Activated naive CD4-positive, alpha-beta T cell treated with anti-CD3 and anti-CD28 coated beads, Interleukin-2, amount 50 U/mL, for 24 hours (primary cell): ENCODE measurements around the gene CHL1.

Source experiments
- H3K27ac Mint-ChIP-seq: one replicate; pipeline ENCODE4 v1.8.0; 2021; ENCODE audit warnings: mild to moderate bottlenecking, mixed read lengths
- H3K27me3 Mint-ChIP-seq: one replicate; pipeline ENCODE4 v1.8.0; 2021; ENCODE audit warnings: mixed read lengths
- H3K36me3 Mint-ChIP-seq: one replicate; pipeline ENCODE4 v1.8.0; 2021; ENCODE audit warnings: mixed read lengths
- H3K4me1 Mint-ChIP-seq: one replicate; pipeline ENCODE4 v1.8.0; 2021; ENCODE audit warnings: mixed read lengths
- H3K4me3 Mint-ChIP-seq: one replicate; pipeline ENCODE4 v1.8.0; 2021; ENCODE audit warnings: mild to moderate bottlenecking, mixed read lengths
- H3K9me3 Mint-ChIP-seq: one replicate; pipeline ENCODE4 v1.8.0; 2021; ENCODE audit warnings: mixed read lengths

The CHL1 gene

DNA sequence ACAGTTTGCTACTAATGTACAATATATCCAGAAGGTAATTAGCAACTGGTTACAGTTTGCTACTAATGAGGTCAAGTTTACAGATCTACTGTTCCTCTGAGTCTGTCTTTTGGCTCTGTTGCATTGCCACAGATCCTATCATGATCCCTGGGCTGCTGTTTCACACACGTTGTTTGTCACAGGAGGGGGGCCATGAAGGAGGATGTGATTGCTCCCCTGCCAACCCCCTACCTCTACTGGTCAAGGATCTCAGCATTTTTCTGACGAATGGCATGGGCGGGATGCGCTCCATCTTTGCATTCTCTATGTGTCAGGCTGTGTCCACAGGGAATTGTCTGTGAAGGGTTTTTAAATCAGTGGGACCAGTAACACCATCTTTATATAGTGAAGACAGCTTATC lies 91.9 kb downstream of the CHL1 start:
- H3K4me1 Mint-ChIP-seq, result no peaks in the 10 kb centered on the region
- no peak overlapping the region for H3K4me3 Mint-ChIP-seq
- peaks cover 2% of the 10 kb centered on the region for H3K27me3 Mint-ChIP-seq
- H3K27ac Mint-ChIP-seq, result no peak overlapping the region
- H3K36me3 Mint-ChIP-seq, result no peaks in the 10 kb centered on the region
- H3K9me3 Mint-ChIP-seq, result peaks cover 11% of the 10 kb centered on the region

DNA sequence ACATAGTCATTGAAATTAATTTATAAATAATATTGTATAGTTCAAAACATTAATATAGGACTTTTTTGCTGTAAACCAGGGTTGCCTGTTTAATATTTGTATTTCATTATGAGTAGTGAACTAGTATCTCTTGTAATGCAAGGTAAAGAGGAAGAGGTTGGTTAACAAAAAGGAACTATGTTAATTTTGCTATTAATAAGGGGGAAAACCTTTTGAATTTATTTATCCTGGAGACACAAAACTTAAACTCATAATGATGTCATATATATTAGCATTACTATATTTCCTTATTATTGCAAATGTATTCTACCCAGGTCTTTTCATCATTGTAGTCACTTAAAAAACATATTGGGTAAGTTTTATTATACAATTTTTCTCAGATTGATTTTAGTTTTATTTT lies 94.5 kb downstream of the CHL1 start:
- Mint-ChIP-seq H3K4me3 (no peak overlapping the region), H3K27ac (no peak overlapping the region), H3K4me1 (no peaks in the 10 kb centered on the region), H3K27me3 (peaks cover 1% of the 10 kb centered on the region), H3K9me3 (peaks cover 4% of the 10 kb centered on the region), H3K36me3 (no peaks in the 10 kb centered on the region)

DNA sequence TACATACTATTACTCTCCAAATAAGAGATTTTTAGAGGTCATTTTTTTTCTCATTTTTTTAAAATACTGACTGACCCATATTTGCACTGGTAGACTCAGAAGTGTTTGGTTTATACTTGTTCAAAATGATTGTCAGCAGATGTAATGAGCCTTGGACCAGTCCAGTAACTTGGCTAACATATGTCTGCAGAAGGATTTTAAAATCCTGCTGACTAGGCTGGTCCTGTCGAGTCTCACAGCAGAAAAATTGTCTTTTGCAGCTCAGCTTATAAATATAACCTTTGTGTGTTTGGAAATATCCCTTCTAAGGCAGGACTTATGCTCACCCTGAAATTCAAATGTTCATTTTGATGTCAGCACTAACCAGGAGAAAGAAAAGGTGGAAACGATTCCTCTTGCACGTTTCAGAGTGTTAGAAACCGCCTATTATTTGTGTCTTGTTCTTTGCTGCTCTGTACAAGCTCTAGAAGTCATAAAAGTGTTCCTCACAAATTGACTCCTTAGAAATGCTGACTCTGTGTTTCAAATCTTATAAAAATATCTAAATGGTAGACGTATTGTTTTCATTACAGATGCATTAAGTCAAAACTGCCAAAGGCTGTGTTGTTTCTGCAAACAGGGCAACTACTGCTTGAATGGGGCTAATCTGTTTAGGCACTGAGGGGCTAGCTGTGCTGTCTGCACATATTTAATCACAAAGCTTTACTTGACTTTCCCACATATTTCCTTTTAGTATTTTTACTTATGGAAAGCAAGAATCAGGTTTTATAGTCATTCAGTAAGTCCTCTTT lies 95.3 kb downstream of the CHL1 start:
- Mint-ChIP-seq H3K4me1 (no peaks in the 10 kb centered on the region), H3K4me3 (no peak overlapping the region), H3K27me3 (peaks cover 1% of the 10 kb centered on the region)

DNA sequence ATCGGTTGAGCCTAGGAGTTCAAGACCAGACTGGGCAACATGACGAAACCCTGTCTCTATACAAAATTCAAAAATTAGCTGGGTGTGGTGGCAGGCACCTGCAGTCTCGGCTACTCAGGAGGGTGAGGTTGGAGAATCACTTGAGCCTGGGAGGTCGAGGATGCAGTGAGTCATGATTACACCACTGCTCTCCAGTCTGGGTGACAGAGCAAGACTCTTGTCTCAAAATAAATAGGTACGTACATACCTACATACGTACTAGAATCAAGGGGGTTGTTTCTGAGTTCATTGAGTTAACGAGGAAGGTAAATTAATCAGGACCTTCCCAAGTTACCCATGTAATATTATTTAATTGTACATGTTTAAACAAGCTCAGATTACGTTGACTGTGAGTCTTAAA lies 97.5 kb downstream of the CHL1 start:
- Mint-ChIP-seq H3K27ac (no peak overlapping the region), H3K27me3 (peaks cover 1% of the 10 kb centered on the region)

More for the DNA sequence above, 95.3 kb downstream of the CHL1 start:
- Mint-ChIP-seq H3K27ac (no peak overlapping the region), H3K9me3 (peaks cover 9% of the 10 kb centered on the region), H3K36me3 (no peaks in the 10 kb centered on the region)

DNA sequence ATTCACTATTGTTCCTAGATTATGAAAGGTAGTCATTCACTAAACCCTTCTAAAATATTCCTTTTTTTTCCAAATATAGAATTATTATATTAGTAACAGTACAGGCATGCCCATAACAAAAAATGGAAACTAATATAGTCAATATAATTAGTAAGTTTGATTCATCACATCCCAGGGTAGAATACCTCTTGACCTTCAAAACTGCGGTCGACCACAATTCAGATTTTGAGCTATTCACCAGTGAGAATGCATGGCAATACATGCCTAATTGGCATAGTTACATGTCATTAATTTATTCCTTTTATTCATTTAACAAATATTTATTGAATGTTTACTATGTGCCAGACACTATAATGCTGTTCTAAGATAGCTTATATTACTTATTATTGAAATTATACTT lies 98.0 kb downstream of the CHL1 start:
- H3K4me1 Mint-ChIP-seq, result no peaks in the 10 kb centered on the region

More for the DNA sequence above, 97.5 kb downstream of the CHL1 start:
- Mint-ChIP-seq H3K9me3 (peaks cover 10% of the 10 kb centered on the region), H3K4me1 (no peaks in the 10 kb centered on the region), H3K36me3 (no peaks in the 10 kb centered on the region), H3K4me3 (no peak overlapping the region)

DNA sequence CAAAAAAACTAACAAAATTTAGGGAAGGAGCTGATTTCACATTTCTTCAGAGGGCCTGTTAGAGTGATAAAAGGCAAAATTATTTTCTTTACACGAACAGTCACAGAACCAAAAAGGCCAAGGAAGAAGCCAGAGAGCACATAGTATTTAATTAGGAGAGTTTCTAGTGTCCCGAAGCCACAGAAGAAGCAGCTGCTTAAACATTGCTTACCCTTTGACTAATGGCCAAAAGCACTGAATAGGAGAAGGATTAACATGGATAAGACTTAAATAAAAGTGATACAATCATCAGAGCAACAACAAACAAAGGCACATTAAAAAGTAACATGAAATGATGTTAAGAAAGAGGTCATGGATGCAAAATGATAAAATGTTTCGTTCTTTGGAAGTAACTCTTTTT lies 98.6 kb downstream of the CHL1 start:
- Mint-ChIP-seq H3K27ac (no peak overlapping the region), H3K4me3 (no peak overlapping the region), H3K27me3 (peaks cover 1% of the 10 kb centered on the region), H3K4me1 (no peaks in the 10 kb centered on the region), H3K9me3 (peaks cover 10% of the 10 kb centered on the region), H3K36me3 (no peaks in the 10 kb centered on the region)

More for the DNA sequence above, 98.0 kb downstream of the CHL1 start:
- no peak overlapping the region for H3K27ac Mint-ChIP-seq
- peaks cover 1% of the 10 kb centered on the region for H3K27me3 Mint-ChIP-seq
- no peak overlapping the region for H3K4me3 Mint-ChIP-seq
- peaks cover 10% of the 10 kb centered on the region for H3K9me3 Mint-ChIP-seq
- no peaks in the 10 kb centered on the region for H3K36me3 Mint-ChIP-seq

DNA sequence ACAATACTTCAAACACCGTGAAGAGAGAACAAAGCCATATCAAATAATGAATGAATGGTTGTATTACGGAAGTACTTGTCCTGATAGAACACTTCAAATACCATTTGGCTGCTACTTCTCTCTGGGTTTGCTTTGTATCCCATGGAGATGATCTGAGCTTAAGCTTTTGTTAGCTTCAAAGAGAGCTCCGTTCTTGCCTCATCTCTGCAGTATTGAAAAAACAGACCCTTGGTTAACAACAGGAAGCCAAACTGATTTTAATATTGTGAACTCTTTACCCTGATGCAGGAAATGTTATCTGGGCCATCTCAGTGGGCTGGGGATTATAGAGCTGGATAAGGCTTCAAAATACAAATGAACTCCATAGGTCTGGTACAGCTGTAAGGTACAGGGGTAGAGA lies 101.0 kb downstream of the CHL1 start:
- Mint-ChIP-seq H3K4me1 (no peaks in the 10 kb centered on the region), H3K27me3 (peaks cover 1% of the 10 kb centered on the region), H3K27ac (no peak overlapping the region), H3K36me3 (no peaks in the 10 kb centered on the region), H3K4me3 (no peak overlapping the region), H3K9me3 (peaks cover 10% of the 10 kb centered on the region)

DNA sequence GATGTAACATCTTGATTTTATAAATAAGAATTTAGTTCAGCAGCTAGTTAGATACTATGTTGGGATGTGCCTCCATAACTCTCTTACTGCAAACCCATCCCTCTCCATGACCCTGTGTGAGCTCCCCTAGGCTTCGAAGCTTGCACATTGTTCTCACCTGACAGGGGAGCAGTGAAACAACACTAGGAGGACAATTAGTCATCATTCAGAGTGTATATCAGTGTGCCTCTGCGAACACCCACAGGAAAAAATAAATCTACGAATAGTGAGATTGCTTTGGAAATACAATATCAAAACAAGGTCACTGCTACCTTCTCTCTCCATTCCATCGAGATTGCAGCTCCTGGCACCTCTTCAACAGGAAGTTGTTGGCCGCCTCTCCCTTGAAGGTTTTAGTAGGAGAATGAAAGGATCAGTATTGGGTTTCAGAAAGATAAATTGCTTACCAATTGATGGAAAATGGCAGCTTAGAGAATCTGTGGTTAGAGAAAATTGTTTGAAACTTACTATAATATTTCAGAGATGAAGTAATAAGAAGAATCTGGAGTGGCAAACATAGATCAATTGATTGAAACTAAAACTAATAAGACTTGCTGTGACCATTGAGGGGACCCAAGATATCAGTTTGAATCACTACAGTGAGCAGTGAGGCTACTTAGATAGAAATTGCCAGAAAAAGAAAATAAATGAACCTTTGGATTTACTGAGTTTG lies 103.2 kb downstream of the CHL1 start:
- Mint-ChIP-seq H3K4me3 (no peak overlapping the region), H3K36me3 (no peaks in the 10 kb centered on the region), H3K9me3 (peaks cover 6% of the 10 kb centered on the region), H3K4me1 (no peaks in the 10 kb centered on the region), H3K27ac (no peak overlapping the region), H3K27me3 (peaks cover 1% of the 10 kb centered on the region)

DNA sequence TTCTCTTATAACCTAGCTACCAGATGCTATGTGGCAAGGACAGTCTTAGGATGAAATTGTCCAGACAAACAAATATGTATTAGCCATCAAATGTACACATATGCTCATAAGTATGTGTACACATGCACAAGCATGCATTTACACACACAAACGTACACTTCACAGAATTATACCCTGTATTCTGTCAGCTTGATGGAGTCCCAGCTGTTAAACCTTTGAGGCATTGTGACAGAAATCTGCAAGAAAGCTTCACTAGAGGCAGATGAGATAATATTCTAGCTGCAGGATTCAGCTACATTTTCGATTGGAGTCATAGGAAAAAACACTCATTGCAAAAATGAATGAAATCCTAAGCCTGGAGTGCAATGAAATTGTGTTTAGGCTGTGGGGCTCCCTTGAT lies 110.6 kb downstream of the CHL1 start:
- Mint-ChIP-seq H3K9me3 (no peaks in the 10 kb centered on the region), H3K36me3 (no peaks in the 10 kb centered on the region), H3K4me3 (no peak overlapping the region), H3K4me1 (no peaks in the 10 kb centered on the region), H3K27me3 (peaks cover 2% of the 10 kb centered on the region), H3K27ac (no peak overlapping the region)

DNA sequence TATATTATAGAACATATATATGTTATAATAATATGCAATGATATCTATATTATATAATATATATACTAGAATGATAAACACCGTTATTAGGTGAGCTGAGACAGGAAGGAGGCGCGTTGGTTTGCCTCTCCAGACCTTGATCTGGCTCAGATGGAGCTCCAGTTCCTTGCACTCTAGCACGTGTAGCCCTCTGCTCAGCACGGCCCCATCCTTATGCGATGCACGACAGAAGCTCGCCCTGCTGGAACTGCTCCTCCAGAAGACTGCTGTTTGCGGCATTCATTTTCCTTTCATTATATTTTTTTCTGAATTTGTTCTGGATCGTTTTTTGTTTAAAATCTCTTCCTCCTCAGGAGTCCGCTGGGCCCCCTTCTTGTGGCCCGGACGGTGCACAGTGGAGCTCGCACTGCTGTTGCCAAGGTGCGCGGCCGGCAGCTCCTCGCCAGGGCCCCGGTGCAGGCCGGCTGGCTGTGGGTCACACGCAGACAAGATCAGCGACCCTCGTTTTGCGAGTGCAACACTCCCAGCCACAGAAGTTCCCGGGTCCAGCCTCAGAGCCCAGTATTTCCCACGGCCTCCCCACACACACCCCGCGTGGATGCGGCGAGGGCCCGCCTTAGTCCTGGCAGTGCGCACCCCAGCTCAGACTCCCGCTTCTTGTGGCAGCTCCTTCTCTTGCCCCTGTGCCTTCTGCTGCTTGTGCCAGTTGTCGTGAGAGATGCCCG lies 112.2 kb downstream of the CHL1 start:
- Mint-ChIP-seq H3K4me3 (no peak overlapping the region), H3K36me3 (no peaks in the 10 kb centered on the region), H3K27me3 (peaks cover 2% of the 10 kb centered on the region), H3K27ac (no peak overlapping the region), H3K9me3 (no peaks in the 10 kb centered on the region), H3K4me1 (no peaks in the 10 kb centered on the region)

DNA sequence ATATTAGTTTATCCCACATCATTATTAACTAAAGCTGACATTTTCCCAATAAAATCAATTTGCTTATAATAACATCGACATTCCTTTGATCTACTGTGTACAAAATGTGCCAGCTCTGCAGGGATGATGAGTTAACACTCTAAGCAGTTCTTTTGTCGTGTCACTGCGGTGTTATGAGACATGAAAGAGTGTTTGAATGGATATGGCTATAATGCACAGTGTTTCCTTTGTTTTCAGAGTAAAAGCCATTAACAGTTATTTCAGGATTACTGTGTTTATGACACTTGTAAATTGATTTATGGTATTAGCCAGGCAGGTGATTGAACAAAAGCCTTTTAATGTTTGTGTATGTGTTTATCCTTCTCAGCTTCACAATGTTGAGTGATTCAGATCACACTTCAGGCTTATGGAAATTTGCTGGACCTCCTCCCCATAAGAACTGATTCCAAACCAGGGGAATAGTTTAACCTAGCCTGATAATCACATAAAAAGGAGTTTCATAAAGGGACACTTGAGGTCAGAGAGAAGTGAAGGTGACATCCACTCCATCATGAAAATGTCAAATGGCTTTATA lies 115.7 kb downstream of the CHL1 start:
- Mint-ChIP-seq H3K4me1 (no peaks in the 10 kb centered on the region), H3K9me3 (no peaks in the 10 kb centered on the region), H3K4me3 (no peak overlapping the region)

DNA sequence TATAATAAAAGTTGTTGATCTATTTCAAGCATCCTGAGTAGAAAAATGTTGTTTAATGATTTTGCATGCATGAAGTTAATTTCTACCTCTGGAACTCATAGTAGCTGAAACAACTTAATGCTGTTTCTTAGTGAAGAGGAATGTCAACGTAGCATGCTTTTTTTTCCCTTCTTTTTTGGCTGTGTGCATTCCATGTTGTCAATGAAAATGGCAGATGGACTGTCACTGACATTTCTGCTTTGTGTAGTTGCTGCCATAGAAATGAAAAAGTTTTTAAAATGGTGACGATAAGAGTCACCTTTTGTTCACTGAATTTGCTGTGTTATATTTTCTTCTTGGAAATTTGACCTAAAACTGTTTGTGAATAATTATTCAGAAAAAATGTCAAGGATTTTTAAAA lies 116.3 kb downstream of the CHL1 start:
- no peaks in the 10 kb centered on the region for H3K9me3 Mint-ChIP-seq
- peaks cover 2% of the 10 kb centered on the region for H3K27me3 Mint-ChIP-seq
- H3K4me1 Mint-ChIP-seq, result no peaks in the 10 kb centered on the region
- no peak overlapping the region for H3K4me3 Mint-ChIP-seq
- no peaks in the 10 kb centered on the region for H3K36me3 Mint-ChIP-seq
- no peak overlapping the region for H3K27ac Mint-ChIP-seq

More for the DNA sequence above, 115.7 kb downstream of the CHL1 start:
- Mint-ChIP-seq H3K27ac (no peak overlapping the region), H3K27me3 (peaks cover 2% of the 10 kb centered on the region), H3K36me3 (no peaks in the 10 kb centered on the region)

DNA sequence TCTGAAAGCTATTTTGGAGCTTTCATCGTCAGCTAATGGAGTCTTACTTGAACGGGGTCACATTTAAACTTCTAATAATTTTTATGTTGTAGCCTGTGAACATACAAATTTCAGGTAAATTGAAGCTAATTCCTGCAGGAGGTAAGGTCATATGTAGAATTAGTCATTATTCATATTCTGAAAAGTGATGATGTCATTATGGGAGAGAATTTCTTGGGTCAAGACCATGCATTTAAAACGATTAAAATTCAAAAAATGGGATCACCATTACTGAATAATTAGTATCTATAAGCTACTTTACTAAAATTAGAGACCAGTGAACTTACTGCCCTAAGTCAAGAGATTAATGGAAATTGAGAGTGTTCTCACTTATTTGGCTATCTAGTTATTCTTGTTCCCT lies 120.4 kb downstream of the CHL1 start:
- H3K9me3 Mint-ChIP-seq, result no peaks in the 10 kb centered on the region
- no peak overlapping the region for H3K4me3 Mint-ChIP-seq
- H3K4me1 Mint-ChIP-seq, result no peaks in the 10 kb centered on the region
- no peaks in the 10 kb centered on the region for H3K36me3 Mint-ChIP-seq
- no peak overlapping the region for H3K27ac Mint-ChIP-seq
- no peaks in the 10 kb centered on the region for H3K27me3 Mint-ChIP-seq

DNA sequence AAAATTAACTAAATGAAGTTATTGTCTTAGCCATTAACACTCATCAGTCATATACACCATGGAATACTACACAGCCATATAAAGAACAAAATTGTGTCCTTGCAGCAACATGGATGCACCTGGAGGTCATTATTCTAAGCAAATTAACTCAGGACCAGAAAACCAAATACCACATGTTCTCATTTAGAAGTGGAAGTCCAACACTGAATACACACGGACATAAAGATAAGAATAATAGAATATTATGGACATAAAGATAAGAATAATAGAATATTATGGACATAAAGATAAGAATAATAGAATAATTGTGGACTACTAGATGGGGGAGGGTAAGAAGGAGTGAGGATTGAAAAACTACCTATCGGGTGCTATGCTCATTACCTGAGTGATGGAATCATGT lies 122.3 kb downstream of the CHL1 start:
- no peak overlapping the region for H3K27ac Mint-ChIP-seq
- no peak overlapping the region for H3K4me3 Mint-ChIP-seq
- H3K4me1 Mint-ChIP-seq, result no peaks in the 10 kb centered on the region
- no peaks in the 10 kb centered on the region for H3K36me3 Mint-ChIP-seq
- H3K9me3 Mint-ChIP-seq, result no peaks in the 10 kb centered on the region
- H3K27me3 Mint-ChIP-seq, result no peaks in the 10 kb centered on the region

DNA sequence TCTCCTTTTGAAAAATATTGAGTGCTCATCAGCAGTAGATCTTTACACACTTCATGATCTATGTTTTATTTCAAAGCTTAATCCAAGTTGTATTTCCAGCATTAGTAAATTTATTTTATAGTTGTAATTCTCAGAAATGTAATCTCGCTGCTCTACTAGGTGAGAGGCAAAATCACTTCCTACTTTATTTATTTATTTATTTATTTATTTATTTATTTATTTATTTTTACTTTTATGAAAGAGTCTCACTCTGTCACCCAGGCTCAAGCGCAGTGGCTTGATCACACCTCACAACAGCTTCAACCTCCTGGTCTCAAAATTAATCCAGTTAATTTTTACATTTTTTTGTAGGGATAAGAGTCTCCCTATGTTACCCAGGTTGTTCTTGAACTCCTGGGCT lies 127.9 kb downstream of the CHL1 start:
- no peaks in the 10 kb centered on the region for H3K4me1 Mint-ChIP-seq
- no peaks in the 10 kb centered on the region for H3K36me3 Mint-ChIP-seq
- no peaks in the 10 kb centered on the region for H3K9me3 Mint-ChIP-seq
- no peak overlapping the region for H3K27ac Mint-ChIP-seq
- H3K4me3 Mint-ChIP-seq, result no peak overlapping the region
- H3K27me3 Mint-ChIP-seq, result no peaks in the 10 kb centered on the region

DNA sequence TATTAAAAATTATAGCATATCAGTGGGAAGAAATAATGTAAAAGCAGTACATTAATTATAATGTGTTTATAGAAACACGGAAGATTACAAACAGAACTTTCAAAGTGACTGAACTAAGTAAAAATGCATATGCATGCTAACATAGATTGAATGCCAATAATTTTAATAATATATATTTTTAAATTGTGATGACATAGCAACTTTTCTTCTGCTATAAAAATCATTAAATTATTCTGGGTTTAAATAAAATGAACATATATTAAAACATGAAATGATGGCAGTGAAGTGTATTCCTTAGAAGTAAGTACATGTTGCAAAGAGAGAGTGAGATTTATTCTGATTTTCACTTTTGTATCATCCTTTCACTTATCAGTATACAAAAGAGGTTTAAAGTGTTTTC lies 128.9 kb downstream of the CHL1 start:
- no peaks in the 10 kb centered on the region for H3K4me1 Mint-ChIP-seq
- no peaks in the 10 kb centered on the region for H3K27me3 Mint-ChIP-seq
- H3K9me3 Mint-ChIP-seq, result no peaks in the 10 kb centered on the region
- H3K27ac Mint-ChIP-seq, result no peak overlapping the region
- no peak overlapping the region for H3K4me3 Mint-ChIP-seq
- no peaks in the 10 kb centered on the region for H3K36me3 Mint-ChIP-seq
